Gastroesophageal sphincter (tissue), 4 donors: Measurements from ENCODE around the gene FGF19. TPM values are rescaled to one million over a fixed set of nuclear protein-coding genes. Genes with fewer than 3 reads are reported as not detected.

Source experiments
- ATAC-seq: fragments of 150-250 bp; one replicate; pipeline ENCODE4 v1.9.1; 2016; ENCODE audit warnings: mild to moderate bottlenecking, moderate library complexity
- H3K27ac ChIP-seq, 4 donors: fragments of 200-600 bp; sonication (generic) in 3 of 4; 1 replicate in 3 of 4; 2 replicates in 1 of 4; pipeline ENCODE4 v1.5.1; 2016 to 2019
- H3K27me3 ChIP-seq: fragments of 200-600 bp; sonication (generic); one replicate; pipeline ENCODE4 v1.5.1; 2019
- H3K36me3 ChIP-seq, 2 donors: fragments of 200-600 bp; sonication (generic); one replicate each; pipeline ENCODE4 v1.5.1; 2019; ENCODE audit warnings: control low read depth in 1 of 2
- H3K4me1 ChIP-seq, 3 donors: fragments of 200-600 bp; sonication (generic); 1 replicate in 2 of 3; 2 replicates in 1 of 3; pipeline ENCODE4 v1.5.1; 2016 to 2019; ENCODE audit warnings: control low read depth in 2 of 3
- H3K4me3 ChIP-seq, 2 donors: fragments of 200-600 bp; sonication (generic); one replicate each; pipeline ENCODE4 v1.5.1; 2019; ENCODE audit warnings: mild to moderate bottlenecking in 1 of 2, moderate library complexity in 1 of 2
- H3K9me3 ChIP-seq, 3 donors: fragments of 200-600 bp; sonication (generic); one replicate each; pipeline ENCODE4 v1.5.1; 2017 to 2019; ENCODE audit warnings: control low read depth in 2 of 3
- CTCF ChIP-seq, 4 experiments: fragments of 200-600 bp in 2 of 4; fragments of 450-650 bp in 2 of 4; sonication (generic) in 1 of 4; IDR thresholded peaks; one replicate each; pipeline ENCODE4 v1.5.1; 2017 to 2019; ENCODE audit warnings: antibody characterized with exemption in 4 of 4, mild to moderate bottlenecking in 2 of 4, moderate library complexity in 2 of 4
- EP300 ChIP-seq: sonication (generic); formaldehyde crosslinking; IDR thresholded peaks from one replicate; pipeline ENCODE4 v1.6.1; 2017; ENCODE audit warnings: antibody characterized with exemption, mild to moderate bottlenecking
- POLR2A ChIP-seq, 2 donors: fragments of 450-650 bp; IDR thresholded peaks; one replicate each; pipeline ENCODE4 v1.6.1; 2017; ENCODE audit warnings: antibody characterized with exemption in 2 of 2, mild to moderate bottlenecking in 2 of 2, moderate library complexity in 1 of 2
- POLR2AphosphoS5 ChIP-seq: sonication (generic); formaldehyde crosslinking; IDR thresholded peaks from one replicate; pipeline ENCODE4 v1.6.1; 2017; ENCODE audit warnings: antibody characterized with exemption
- WGBS, 2 donors: methylation state at CpG; one replicate each; pipeline ENCODE4 v1.1.5; 2018; ENCODE audit warnings: low coverage in 1 of 2; 5-methylcytosine and 5-hydroxymethylcytosine counted together
- total RNA-seq, 4 donors: library from RNA; depleted of rRNA; stranded (reverse); fragments of >200 nt; gene quantifications; one replicate each; pipeline ENCODE4 v1.1.0, GENCODE V29; 2016

Gene FGF19
- total RNA-seq, 4 donors from 2014 or later: not detected

DNA sequence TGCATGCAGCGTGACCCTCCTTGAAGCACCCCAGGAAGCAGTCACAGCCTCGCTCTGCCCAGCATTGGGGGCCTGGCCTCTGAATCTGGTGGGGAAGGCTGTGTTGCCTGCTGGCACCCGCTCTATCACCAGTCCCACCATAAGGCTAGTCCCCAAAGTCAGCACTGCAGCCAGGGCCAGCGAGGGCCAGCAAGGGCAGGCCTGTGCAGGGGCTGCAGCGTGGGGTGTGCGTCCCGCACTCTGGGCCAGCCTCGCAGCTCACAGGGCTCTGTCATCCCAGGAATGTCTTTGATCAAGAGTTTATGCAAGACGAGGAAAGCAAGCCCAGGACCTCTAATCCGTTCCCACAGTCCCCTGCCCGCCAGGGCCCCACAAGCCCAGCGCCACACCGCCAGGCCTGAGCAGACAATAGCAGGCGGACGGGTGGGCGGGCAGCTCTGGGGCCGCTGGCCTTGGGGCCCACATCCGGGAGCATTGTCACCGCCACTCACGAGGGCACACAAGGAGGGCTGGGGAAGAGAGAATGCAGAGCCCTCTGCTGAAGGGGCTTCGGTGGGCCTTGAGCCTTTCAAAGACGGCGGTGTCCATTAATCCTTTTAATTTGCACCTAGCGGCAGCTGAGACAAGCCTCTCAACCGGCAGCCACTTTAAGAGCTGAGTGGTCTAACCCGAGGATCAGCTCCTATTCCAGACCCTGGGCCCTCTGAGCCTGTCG is 45.8 kb downstream of the FGF19 start:
- Histone ChIP-seq H3K36me3 (peaks cover 0 to 35% of the 10 kb centered on the region in 2 donors), H3K9me3 (no peaks in the 10 kb centered on the region), H3K27ac (no peak overlapping the region), H3K27me3 (no peaks in the 10 kb centered on the region), H3K4me3 (no peak overlapping the region), H3K4me1 (peaks cover 0 to 4% (median 0%) of the 10 kb centered on the region in 3 donors)
- TF ChIP-seq POLR2AphosphoS5 (no peak), POLR2A (IDR thresholded peaks at IDR 0.05) (no peak), EP300 (no peak), CTCF (IDR thresholded peaks at IDR 0.05) (no peak)
- no peak for ATAC-seq
- 37% methylated on average over 3 of the region's 27 CpGs; no CpG with 5 or more reads in 1 of the 2 donors for WGBS, 2 donors

DNA sequence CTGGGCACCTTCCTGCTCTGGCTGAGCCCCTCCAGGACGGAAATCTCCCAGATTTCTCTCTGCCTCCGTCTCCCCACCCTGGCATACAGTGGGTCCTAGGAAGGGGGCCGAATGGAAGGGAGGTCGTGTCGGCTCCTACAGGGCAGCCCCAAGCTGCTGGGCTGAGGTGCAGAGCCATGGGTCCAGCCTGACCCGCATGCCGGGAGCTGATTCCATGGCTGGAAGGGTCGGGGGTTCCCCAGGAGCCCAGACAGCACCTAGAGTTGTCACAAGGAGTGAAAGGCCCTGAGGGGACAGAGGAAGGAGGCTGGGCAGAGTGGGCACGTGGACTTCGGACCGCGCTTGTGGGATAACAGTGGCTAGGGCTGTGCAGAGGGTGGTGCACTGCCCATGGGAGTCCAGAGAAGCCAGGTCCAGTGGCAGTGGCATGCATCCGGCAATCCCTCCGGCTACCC is 46.3 kb downstream of the FGF19 start:
- no peak overlapping the region for H3K4me3 ChIP-seq
- peaks cover 0 to 4% (median 0%) of the 10 kb centered on the region in 3 donors for H3K4me1 ChIP-seq
- no peaks in the 10 kb centered on the region for H3K9me3 ChIP-seq
- no peak overlapping the region for H3K27ac ChIP-seq
- H3K27me3 ChIP-seq: no peaks in the 10 kb centered on the region
- ATAC-seq: no peak
- H3K36me3 ChIP-seq: peaks cover 0 to 35% of the 10 kb centered on the region in 2 donors
- WGBS, 2 donors: 85% methylated on average over 4 of the region's 14 CpGs; no CpG with 5 or more reads in 1 of the 2 donors
- TF ChIP-seq CTCF (IDR thresholded peaks at IDR 0.05) (no peak), POLR2A (IDR thresholded peaks at IDR 0.05) (no peak), POLR2AphosphoS5 (no peak), EP300 (no peak)

- WGBS, 2 donors: 83 to 89% methylated on average over 14 to 15 of the region's 20 CpGs
- no peak for ATAC-seq
- no peak overlapping the region for H3K27ac ChIP-seq
Measured at GRCh38 chr11:69656536-69657455, 47.0 kb downstream of the FGF19 start.

More at GRCh38 chr11:69656536-69657455, 47.0 kb downstream of the FGF19 start:
- Histone ChIP-seq H3K36me3 (peaks cover 0 to 38% of the 10 kb centered on the region in 2 donors), H3K27me3 (no peaks in the 10 kb centered on the region), H3K9me3 (no peaks in the 10 kb centered on the region), H3K4me3 (no peak overlapping the region), H3K4me1 (peaks cover 0 to 4% (median 0%) of the 10 kb centered on the region in 3 donors)
- TF ChIP-seq CTCF (IDR thresholded peaks at IDR 0.05): no peak
- no peak for TF ChIP-seq EP300
- no peak for TF ChIP-seq POLR2A (IDR thresholded peaks at IDR 0.05)
- no peak for TF ChIP-seq POLR2AphosphoS5
